H1 (cell line): ENCODE measurements around the gene MPND. TPM values are rescaled to one million over a fixed set of nuclear protein-coding genes. Genes with fewer than 3 reads are reported as not detected.

Experiments
- JUND ChIP-seq: IDR thresholded peaks from 2 replicates; pipeline ENCODE4 v1.6.1; 2011; ENCODE audit warnings: mild to moderate bottlenecking, improper control_type of control experiment, low read length
- SIRT6 ChIP-seq: IDR thresholded peaks from one replicate; pipeline ENCODE4 v1.7.1; 2012; ENCODE audit warnings: low read length, inconsistent platforms
- SP2 ChIP-seq: IDR thresholded peaks from 2 replicates; pipeline ENCODE4 v1.6.1; 2012; ENCODE audit warnings: mild to moderate bottlenecking, low read length, inconsistent platforms
- SRF ChIP-seq: IDR thresholded peaks from 2 replicates; pipeline ENCODE4 v1.6.1; 2011; ENCODE audit warnings: mild to moderate bottlenecking, low read depth, low read length, moderate library complexity
- polyA plus RNA-seq, 7 experiments: library from polyadenylated mRNA; depleted of rRNA in 3 of 7; stranded (reverse) in 5 of 7; unstranded in 2 of 7; fragments of >200 nt in 5 of 7; fragments of 200-250 nt in 2 of 7; gene quantifications; 1 replicate in 5 of 7; 2 replicates in 1 of 7; 4 replicates in 1 of 7; pipeline versions ENCODE4 v1.2.1 to v1.2.3, GENCODE V29; 2011 to 2013; ENCODE audit warnings: missing spikeins in 2 of 7, mixed read lengths in 2 of 7
- total RNA-seq: library from RNA; stranded (reverse); fragmentation: NEBNext Ultra II Directional; extraction: Animal tissue kit (Norgen Biotek cat#: 25700); gene quantifications from 2 replicates; pipeline ENCODE4 v1.2.1, GENCODE V29; 2021
- TF ChIP-seq, protein P1 (sequence below): IDR thresholded peaks from 2 replicates; pipeline ENCODE4 v1.6.1; 2012; ENCODE audit warnings: low read length, inconsistent platforms

Gene MPND
- total and polyA plus RNA-seq, 2 of the 8 experiments (the other 6 are each of a cell fraction or from before 2014, with no cell fraction given): 22.9 to 27.7 TPM

DNA sequence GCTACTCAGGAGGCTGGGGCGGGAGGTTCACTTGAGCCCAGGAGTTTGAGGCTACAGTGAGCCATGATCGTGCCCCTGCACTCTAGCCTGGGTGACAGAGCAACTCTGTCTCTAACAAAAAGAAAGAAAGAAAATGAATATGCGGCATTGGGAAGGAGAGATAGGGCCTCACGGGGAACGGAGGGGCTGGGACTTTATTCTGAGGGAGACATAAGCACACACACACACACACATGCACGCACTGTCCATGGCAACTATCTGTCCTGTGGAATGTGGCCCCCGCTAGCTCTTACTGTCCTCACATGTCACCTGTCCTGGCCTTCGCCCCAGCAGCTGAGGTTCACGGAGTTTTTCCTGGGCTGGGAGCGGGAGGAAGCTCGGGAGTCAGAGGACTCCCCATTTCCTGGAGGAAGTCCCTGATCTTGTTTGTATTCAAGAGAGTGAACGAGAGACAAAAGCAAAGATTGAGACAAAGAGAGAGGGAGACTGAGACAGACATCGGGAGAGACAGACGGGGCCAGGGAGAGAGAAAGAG, 5.4 kb upstream of the MPND start (continued):
- TF ChIP-seq, protein P1, sequence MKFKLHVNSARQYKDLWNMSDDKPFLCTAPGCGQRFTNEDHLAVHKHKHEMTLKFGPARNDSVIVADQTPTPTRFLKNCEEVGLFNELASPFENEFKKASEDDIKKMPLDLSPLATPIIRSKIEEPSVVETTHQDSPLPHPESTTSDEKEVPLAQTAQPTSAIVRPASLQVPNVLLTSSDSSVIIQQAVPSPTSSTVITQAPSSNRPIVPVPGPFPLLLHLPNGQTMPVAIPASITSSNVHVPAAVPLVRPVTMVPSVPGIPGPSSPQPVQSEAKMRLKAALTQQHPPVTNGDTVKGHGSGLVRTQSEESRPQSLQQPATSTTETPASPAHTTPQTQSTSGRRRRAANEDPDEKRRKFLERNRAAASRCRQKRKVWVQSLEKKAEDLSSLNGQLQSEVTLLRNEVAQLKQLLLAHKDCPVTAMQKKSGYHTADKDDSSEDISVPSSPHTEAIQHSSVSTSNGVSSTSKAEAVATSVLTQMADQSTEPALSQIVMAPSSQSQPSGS: no peak
- TF ChIP-seq SRF: no peak
- no peak for TF ChIP-seq JUND
- no peak for TF ChIP-seq SIRT6
- TF ChIP-seq SP2: no peak
- TF ChIP-seq, all 59 proteins: peak for 3
